Stimulated activated CD4-positive, alpha-beta T cell treated with anti-CD3 and anti-CD28 coated beads, Interleukin-1b, Interleukin-23, amount 100 ng/mL, for 48 hours (primary cell): ENCODE measurements around the gene IL10RA.

Experiments used
- DNase-seq: peaks from one replicate; pipeline ENCODE4 v3.0.0-alpha.2; 2020

The IL10RA gene

DNA sequence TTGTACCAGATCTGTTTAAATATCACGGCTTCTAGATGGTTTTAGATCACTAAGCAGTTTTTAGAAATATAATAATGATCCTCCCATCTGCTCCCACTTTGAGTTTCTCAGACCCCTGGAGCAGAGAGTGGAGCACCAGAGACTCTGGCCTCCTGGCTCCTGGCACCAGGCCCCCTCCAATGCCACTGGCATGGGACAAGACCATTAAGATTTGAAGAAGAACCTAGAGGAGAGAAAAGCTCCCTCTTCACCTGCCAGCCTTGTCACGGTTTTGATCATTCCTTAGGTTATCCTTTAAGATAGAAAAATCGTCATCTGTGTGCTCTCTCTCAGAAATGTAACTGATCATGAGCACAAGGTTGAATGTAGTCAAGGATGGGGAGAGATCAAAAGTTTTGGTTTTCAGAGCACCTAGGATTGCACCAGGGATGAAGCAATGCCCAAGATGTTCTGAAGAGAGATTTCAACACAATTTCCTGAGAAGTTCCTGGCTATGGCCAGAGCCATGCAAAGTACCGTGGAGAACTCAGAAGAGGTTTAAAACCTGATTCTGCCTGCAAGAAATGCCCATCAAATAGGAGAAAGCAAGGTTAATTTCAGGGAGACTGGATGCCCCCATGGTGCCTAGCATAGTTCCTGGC lies 22.2 kb downstream of the IL10RA start:
- no peak for DNase-seq

DNA sequence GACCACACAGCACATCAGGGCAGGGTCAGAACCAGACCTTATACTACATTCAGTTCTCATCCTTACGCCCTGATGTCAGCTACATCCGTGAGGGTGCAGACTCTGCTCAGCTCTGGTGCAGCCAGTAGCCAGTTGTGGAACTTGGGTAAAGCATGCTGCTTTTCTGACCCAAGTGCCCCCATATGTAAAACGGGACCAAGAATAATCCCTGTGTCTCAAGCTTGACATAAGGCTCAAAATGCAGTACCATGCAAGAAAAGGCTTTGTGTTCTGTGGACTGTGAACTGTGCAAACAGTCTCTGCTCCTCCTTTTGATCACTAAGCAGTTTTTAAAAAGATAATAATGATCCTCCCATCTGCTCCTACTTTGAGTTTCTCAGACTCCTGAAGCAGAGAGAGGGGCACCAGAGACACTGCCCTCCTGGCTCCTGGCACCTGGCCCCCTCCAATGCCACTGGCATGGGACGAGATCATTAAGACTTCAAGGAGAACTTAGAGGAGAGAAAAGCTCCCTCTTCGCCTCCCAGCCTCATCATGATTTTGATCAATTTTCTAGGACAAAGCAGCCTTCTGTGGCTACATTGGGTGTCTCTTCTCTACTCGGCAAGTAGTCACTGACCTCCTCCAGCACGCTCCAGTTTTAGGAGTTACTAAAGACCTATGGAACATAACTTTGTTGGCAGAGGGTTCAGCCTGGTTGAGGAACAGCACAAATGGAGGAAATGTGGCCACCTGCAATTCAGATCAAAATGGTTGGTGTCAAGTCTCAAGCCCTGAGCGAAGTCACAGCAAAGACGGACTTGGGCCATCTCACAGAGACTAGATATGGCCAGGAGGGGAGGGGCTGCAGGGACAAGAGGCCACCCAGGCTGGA lies 23.9 kb downstream of the IL10RA start:
- DNase-seq, result no peak

DNA sequence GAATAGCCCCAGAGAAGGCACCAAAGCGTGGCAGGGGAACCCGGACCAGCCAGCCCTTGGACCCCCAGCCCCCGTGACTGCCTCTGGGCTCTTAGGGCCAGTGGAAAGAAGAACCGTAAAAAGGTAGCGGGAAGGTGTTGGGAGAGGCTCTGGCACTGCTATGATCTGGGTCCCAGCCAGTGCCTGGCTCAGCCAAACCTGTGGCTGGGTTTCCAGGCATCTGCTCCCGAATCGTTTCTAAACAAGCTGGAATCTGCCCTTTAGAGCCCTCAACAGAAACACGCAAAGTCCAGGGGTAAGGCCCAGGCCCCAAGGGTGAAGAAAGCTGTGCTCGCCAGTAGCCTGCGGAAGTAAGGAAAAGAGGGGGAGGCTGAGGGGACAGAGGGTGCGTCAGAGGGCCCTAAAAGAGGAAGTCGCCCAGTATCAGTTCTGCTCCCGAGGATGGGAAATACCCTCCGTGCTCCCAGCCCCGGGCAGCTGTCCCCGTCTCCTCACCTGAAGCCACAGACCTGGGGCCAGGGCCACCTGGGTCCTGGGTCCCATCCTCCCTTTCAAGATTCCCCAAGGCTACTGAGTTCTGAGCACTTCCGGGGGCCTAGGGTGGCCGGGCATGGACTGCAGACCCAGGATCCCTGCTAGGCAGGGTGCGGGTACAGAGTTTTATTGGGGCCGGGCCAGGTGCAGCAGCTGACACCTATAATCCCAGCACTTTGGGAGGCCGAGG lies 24.7 kb downstream of the IL10RA start:
- DNase-seq, result no peak

- DNase-seq, result no peak
Observed at GRCh38 chr11:118012083-118012669, 26.0 kb downstream of the IL10RA start.

DNA sequence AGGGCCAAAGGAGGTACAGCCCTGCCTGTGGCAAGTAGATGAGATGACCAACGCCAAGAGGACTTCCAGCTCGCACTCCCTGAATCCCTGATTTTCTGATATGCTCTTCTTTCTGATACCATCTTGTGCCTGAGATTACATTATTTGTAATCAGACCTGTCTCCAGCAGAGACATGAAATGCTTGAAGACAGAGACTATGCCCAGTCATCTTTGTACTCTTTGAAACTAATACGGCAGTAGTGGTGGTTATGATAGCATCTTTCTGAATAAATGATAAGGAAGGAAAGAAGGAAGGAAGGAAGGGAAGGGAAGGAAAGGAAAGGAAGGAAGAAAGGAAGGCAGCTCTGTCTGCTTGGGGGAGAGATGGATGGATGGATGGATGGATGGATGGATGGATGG lies 27.8 kb downstream of the IL10RA start:
- no peak for DNase-seq

DNA sequence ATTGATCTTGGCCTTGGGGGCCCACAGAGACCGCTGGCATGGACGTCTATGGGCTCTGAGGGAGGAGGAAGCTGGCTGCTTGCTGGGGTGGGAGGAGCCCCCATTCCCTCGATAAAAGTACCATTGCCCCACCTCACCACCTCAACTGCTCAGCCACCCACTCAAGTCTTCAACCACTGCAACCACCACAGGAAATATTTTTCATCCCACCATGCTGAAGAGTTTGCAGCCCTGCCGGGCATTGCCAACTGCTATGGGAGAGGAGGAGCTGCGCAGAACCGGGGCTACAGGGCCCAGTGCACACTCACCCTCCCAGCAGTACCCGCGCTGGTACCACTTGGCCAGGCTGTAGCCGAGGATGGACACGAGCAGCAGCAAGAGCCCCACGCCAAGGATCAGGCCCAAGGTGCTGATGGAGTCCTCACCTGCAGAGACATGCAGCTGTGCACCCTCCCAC lies 29.2 kb downstream of the IL10RA start:
- no peak for DNase-seq

- no peak for DNase-seq
Observed at GRCh38 chr11:118016104-118016503, 29.9 kb downstream of the IL10RA start.

GRCh38 chr11:118017111-118017510 lies 30.9 kb downstream of the IL10RA start:
- no peak for DNase-seq

DNA sequence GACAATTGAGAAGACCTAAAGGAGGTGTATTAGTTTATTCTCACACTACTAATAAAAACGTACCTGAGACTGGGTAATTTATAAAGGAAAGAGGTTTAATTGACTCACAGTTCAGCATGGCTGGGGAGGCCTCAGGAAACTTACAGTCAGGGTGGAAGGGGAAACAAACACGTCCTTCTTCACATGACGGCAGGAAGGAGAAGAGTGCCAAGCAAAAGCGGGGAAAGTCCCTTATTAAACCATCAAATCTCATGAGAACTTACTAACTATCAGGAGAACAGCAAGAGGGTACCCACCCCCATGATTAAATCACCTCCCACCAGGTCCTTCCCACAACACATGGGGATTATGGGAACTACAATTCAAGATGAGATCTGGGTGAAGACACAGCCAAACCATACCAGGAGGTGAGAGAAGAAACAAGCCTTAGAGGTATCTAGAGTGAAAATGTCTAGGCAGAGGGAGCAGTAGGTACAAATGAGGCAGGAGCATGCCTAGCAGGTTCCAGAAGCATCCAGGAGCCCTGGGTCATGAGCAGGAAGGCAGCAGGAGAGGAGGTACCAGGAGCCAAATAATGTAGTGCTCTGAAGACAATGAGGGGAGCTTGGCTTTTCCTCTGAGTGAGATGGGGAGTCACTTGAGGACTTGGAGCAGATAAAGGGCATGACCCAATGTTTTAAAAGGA lies 31.6 kb downstream of the IL10RA start:
- no peak for DNase-seq

DNA sequence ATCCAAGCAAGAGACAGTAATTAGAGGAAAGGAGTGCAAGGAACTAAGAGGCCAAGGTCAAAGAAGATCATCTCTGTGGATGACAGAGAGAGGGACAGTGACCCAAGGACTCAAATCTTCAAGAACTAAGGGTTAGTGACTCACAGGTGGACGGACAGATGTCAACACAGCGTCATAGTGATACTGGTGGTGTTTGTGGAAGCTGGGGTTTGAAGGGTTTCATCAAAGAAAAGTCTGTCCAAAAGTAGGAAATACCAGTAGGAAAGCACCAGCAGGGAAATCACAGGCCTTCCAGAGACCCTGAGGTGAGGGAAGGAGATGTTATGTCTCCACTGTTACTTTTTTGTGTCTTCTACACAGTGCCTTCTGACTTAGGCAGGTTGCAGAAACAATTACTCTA lies 32.2 kb downstream of the IL10RA start:
- no peak for DNase-seq

DNA sequence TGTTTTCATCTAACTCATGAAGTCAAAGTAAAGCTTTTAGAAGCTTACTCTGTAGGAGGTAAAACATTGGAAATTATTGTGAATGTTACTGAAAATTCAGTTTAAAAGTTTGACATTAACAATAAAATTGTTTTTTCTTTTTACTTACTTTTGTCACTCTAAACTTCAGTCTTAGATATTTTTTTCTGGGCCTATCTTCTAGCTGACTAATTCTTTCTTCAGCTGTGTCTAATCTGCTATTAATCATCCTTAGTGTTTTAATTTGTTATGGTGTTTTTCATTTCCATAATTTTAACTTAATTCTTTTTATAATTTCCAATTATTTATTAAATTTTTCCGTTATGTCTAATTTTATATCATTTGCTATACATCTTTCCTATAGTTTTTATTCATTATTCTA lies 35.0 kb downstream of the IL10RA start:
- DNase-seq, result no peak

GRCh38 chr11:118027694-118028093 lies 41.5 kb downstream of the IL10RA start:
- DNase-seq, result no peak

- no peak for DNase-seq
Observed at GRCh38 chr11:118028626-118029025, 42.4 kb downstream of the IL10RA start.

- no peak for DNase-seq
Observed at GRCh38 chr11:118033443-118033842, 47.2 kb downstream of the IL10RA start.

DNA sequence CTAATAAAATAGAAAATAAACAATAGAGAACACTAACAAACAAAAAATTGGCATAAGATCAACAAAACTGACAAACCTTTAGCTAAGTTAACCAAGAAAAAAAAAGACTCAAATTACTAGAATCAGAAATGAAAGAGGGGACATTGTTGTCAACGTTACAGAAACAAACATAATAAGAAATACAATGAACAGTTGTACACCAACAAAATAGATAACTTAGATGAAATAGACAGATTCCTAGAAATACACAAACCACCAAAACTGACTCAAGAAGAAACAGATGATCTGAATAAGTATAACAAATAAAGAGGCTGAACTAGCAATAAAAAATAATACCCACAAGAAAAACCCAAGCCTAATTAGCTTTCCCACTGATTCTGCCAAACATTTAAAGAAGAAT lies 55.9 kb downstream of the IL10RA start:
- no peak for DNase-seq

- no peak for DNase-seq
Observed at GRCh38 chr11:118042796-118043195, 56.6 kb downstream of the IL10RA start.

- DNase-seq, result no peak
Observed at GRCh38 chr11:118045191-118045590, 59.0 kb downstream of the IL10RA start.

- DNase-seq, result peak; percentile 39
Observed at GRCh38 chr11:118046051-118046963, 60.1 kb downstream of the IL10RA start.

DNA sequence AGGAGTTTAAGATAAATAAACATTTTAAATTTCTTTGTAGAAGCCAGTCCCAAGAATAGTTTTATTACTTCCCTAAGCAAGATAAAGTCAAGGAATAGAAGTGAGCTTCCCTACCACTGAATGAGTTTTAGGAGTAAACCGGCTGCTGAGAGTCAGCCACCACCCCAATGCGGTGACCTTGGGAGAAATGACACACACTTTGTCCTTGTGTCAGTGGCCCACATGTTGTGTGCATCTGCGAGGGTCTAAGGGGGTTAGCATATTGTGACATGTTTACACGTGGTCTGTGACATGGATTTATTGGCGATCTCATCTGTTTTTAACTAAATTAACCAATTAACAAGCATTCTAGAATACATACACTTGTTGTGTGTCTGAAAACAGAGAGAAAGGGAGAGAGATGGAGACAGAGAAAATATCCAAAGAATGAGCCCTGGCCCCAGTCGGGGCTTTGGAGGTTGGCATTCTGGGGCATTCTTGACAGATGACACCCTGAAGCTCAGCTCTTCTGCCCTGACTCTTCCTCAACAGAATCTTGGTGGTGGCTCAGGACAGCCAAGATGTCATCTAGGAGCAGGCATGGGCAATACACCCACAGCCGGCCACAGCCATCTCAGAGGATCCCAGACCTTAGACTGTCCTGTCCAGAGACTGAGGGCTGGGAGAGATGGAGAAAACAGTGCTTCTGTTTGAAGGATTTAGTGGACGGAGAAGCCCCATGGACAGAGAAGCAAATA lies 60.9 kb downstream of the IL10RA start:
- DNase-seq, result peak; percentile 30

GRCh38 chr11:118047749-118048148 lies 61.6 kb downstream of the IL10RA start:
- no peak for DNase-seq
